IMR-90 (cell line): ENCODE measurements around the gene GDPD2. TPM values are rescaled to one million over a fixed set of nuclear protein-coding genes. Genes with fewer than 3 reads are reported as not detected.

Experiments
- ATAC-seq: fragments of 200-7000 bp; cut with Tn5 transposase; 2 replicates; pipeline ENCODE4 v1.9.1; 2020; ENCODE audit warnings: low read depth, mild to moderate bottlenecking, moderate library complexity
- BruUV-seq: library from RNA; stranded (reverse); fragments of 400-500 nt; replicated peaks from 2 replicates; lab custom pipeline; 2021; lab: Mats Ljungman, UMichigan
- CTCF ChIA-PET: fragments of 300-600 bp; formaldehyde crosslinking; extraction: SDS; loops from one replicate; lab custom pipeline; 2021; ENCODE audit warnings: antibody characterized with exemption; lab: Yijun Ruan, JAX
- POLR2A ChIA-PET: fragments of 300-600 bp; sonication (Branson Sonifier 250); formaldehyde crosslinking; loops from one replicate; lab custom pipeline; 2022; ENCODE audit warnings: antibody characterized with exemption; ENCODE audit not compliant: unreplicated experiment; lab: Charles Lee
- DNase-seq: peaks from one replicate; pipeline ENCODE4 v3.0.0; 2013
- H2AFZ ChIP-seq: replicated peaks from 2 replicates; pipeline ENCODE3; 2013; ENCODE audit warnings: low read length, mild to moderate bottlenecking; ENCODE audit not compliant: poor library complexity
- H2AK5ac ChIP-seq: 2 replicates; pipeline ENCODE4 v1.6.1; 2013; ENCODE audit warnings: low read depth, low read length, inconsistent platforms
- H2AK9ac ChIP-seq: replicated peaks from 2 replicates; pipeline ENCODE3; 2013; ENCODE audit warnings: mild to moderate bottlenecking, low read depth, low read length, moderate library complexity; ENCODE audit not compliant: poor library complexity
- H2BK120ac ChIP-seq: 2 replicates; pipeline ENCODE4 v1.6.1; 2013; ENCODE audit warnings: low read depth, low read length, inconsistent platforms
- H2BK15ac ChIP-seq: 3 replicates; pipeline ENCODE4 v1.6.1; 2013; ENCODE audit warnings: low read depth, low read length, inconsistent platforms
- H2BK20ac ChIP-seq: 2 replicates; pipeline ENCODE4 v1.6.1; 2013; ENCODE audit warnings: low read depth, mild to moderate bottlenecking, inconsistent platforms, low read length, moderate library complexity
- H2BK5ac ChIP-seq: 2 replicates; pipeline ENCODE4 v1.6.1; 2013; ENCODE audit warnings: mild to moderate bottlenecking, low read depth, low read length, inconsistent platforms; ENCODE audit not compliant: poor library complexity, severe bottlenecking
- H3K14ac ChIP-seq: replicated peaks from 2 replicates; pipeline ENCODE4 v1.6.1; 2013; ENCODE audit warnings: low read depth, low read length, inconsistent platforms
- H3K18ac ChIP-seq: 2 replicates; pipeline ENCODE4 v1.6.1; 2013; ENCODE audit warnings: low read depth, low read length, control low read depth
- H3K23ac ChIP-seq: 2 replicates; pipeline ENCODE4 v1.6.1; 2013; ENCODE audit warnings: low read depth, low read length, inconsistent platforms
- H3K27ac ChIP-seq: 2 replicates; pipeline ENCODE4 v1.5.1; 2013; ENCODE audit warnings: mild to moderate bottlenecking, control low read depth, low read length; ENCODE audit not compliant: insufficient read depth
- H3K27me3 ChIP-seq: 2 replicates; pipeline ENCODE4 v1.6.1; 2013; ENCODE audit warnings: low read length; ENCODE audit not compliant: control insufficient read depth, insufficient read depth
- H3K36me3 ChIP-seq: 2 replicates; pipeline ENCODE4 v1.6.1; 2013; ENCODE audit warnings: low read length, mixed read lengths; ENCODE audit not compliant: control insufficient read depth, insufficient read depth
- H3K4ac ChIP-seq: 2 replicates; pipeline ENCODE4 v1.6.1; 2013; ENCODE audit warnings: low read depth, low read length, inconsistent platforms
- H3K4me1 ChIP-seq: 2 replicates; pipeline ENCODE4 v1.6.1; 2013; ENCODE audit warnings: low read length, mixed read lengths; ENCODE audit not compliant: control insufficient read depth, insufficient read depth
- H3K4me2 ChIP-seq: 2 replicates; pipeline ENCODE4 v1.6.1; 2013; ENCODE audit warnings: low read depth, mild to moderate bottlenecking, control low read depth, low read length, moderate library complexity
- H3K4me3 ChIP-seq: 2 replicates; pipeline ENCODE4 v1.5.1; 2013; ENCODE audit warnings: low read depth, mild to moderate bottlenecking, control low read depth, low read length, moderate library complexity; ENCODE audit not compliant: insufficient read depth
- H3K56ac ChIP-seq: 2 replicates; pipeline ENCODE4 v1.6.1; 2013; ENCODE audit warnings: low read length, inconsistent platforms; ENCODE audit not compliant: insufficient read depth; ENCODE audit errors: extremely low read depth
- H3K79me1 ChIP-seq, 2 experiments: 2 replicates each; pipeline ENCODE4 v1.6.1; 2013; ENCODE audit warnings: low read length in 2 of 2, inconsistent platforms in 1 of 2, low read depth in 1 of 2
- H3K9ac ChIP-seq: 2 replicates; pipeline ENCODE4 v1.6.1; 2013; ENCODE audit warnings: low read depth, low read length, control low read depth
- H3K9me1 ChIP-seq: 2 replicates; pipeline ENCODE4 v1.6.1; 2013; ENCODE audit warnings: low read length, inconsistent platforms; ENCODE audit not compliant: insufficient read depth
- H3K9me3 ChIP-seq: 2 replicates; pipeline ENCODE4 v1.6.1; 2013; ENCODE audit warnings: low read length; ENCODE audit not compliant: control insufficient read depth, insufficient read depth
- H4K20me1 ChIP-seq: 2 replicates; pipeline ENCODE4 v1.6.1; 2013; ENCODE audit warnings: low read length, inconsistent platforms; ENCODE audit not compliant: insufficient read depth
- H4K5ac ChIP-seq: 2 replicates; pipeline ENCODE4 v1.6.1; 2013; ENCODE audit warnings: mild to moderate bottlenecking, low read depth, low read length, control low read depth
- H4K8ac ChIP-seq, 2 experiments: 2 replicates each; pipeline ENCODE4 v1.6.1; 2013; ENCODE audit warnings: low read depth in 2 of 2, low read length in 2 of 2, control low read depth in 1 of 2, inconsistent platforms in 1 of 2
- H4K91ac ChIP-seq: 2 replicates; pipeline ENCODE4 v1.6.1; 2013; ENCODE audit warnings: low read depth, low read length, inconsistent platforms; ENCODE audit not compliant: insufficient read depth
- BHLHE40 ChIP-seq: fragments of 150-350 bp; IDR thresholded peaks from 2 replicates; pipeline ENCODE4 v1.6.1; 2016; ENCODE audit warnings: mild to moderate bottlenecking, low read depth, low read length
- CEBPB ChIP-seq: IDR thresholded peaks from 2 replicates; pipeline ENCODE4 v1.6.1; 2012; ENCODE audit warnings: low read depth, low read length, improper control_type of control experiment
- CHD1 ChIP-seq: IDR thresholded peaks from 2 replicates; pipeline ENCODE4 v1.6.1; 2012; ENCODE audit warnings: low read depth, low read length, improper control_type of control experiment
- ELK1 ChIP-seq: fragments of 150-350 bp; IDR thresholded peaks from 2 replicates; pipeline ENCODE4 v1.6.1; 2016; ENCODE audit warnings: low read depth, mild to moderate bottlenecking, low read length, moderate library complexity, borderline replicate concordance
- MAFK ChIP-seq: IDR thresholded peaks from 2 replicates; pipeline ENCODE4 v1.6.1; 2012; ENCODE audit warnings: low read depth, low read length, improper control_type of control experiment
- MAZ ChIP-seq: IDR thresholded peaks from 2 replicates; pipeline ENCODE4 v1.6.1; 2012; ENCODE audit warnings: low read depth, mild to moderate bottlenecking, low read length, improper control_type of control experiment, moderate library complexity, borderline replicate concordance
- MXI1 ChIP-seq: IDR thresholded peaks from 2 replicates; pipeline ENCODE4 v1.6.1; 2012; ENCODE audit warnings: low read depth, mild to moderate bottlenecking, low read length, moderate library complexity, borderline replicate concordance
- NFE2L2 ChIP-seq: fragments of 150-350 bp; IDR thresholded peaks from 2 replicates; pipeline ENCODE4 v1.6.1; 2016; ENCODE audit warnings: low read depth, mild to moderate bottlenecking, low read length
- POLR2A ChIP-seq: IDR thresholded peaks from 2 replicates; pipeline ENCODE4 v1.6.1; 2012; ENCODE audit warnings: mild to moderate bottlenecking, low read depth, low read length
- RAD21 ChIP-seq: IDR thresholded peaks from 2 replicates; pipeline ENCODE4 v1.6.1; 2012; ENCODE audit warnings: low read length, improper control_type of control experiment
- RCOR1 ChIP-seq: IDR thresholded peaks from 2 replicates; pipeline ENCODE4 v1.6.1; 2012; ENCODE audit warnings: mild to moderate bottlenecking, low read length, improper control_type of control experiment; ENCODE audit not compliant: insufficient replicate concordance
- RFX5 ChIP-seq: IDR thresholded peaks from 2 replicates; pipeline ENCODE4 v1.8.0; 2012; ENCODE audit warnings: low read depth, mild to moderate bottlenecking, low read length, moderate library complexity
- SMC3 ChIP-seq: fragments of 150-350 bp; IDR thresholded peaks from 2 replicates; pipeline ENCODE4 v1.6.1; 2016; ENCODE audit warnings: low read depth, mild to moderate bottlenecking, antibody characterized with exemption, low read length, moderate library complexity
- WGBS, 2 experiments: methylation state at CpG; one replicate each; pipeline versions ENCODE4 v1.1.5 to v1.1.7; 2013; ENCODE audit warnings: missing lambda C conversion rate in 2 of 2; ENCODE audit not compliant: insufficient read length in 1 of 2; ENCODE audit errors: extremely low coverage in 2 of 2; 5-methylcytosine and 5-hydroxymethylcytosine counted together
- dilution Hi-C: fragments of 300-500 bp; cut with HindIII; formaldehyde crosslinking; loops from one replicate; pipeline ENCODE4 v1.14.3; 2018; ENCODE audit warnings: low sequenced_read_pairs; ENCODE audit not compliant: unreplicated experiment
- in situ Hi-C: fragments of 300-500 bp; cut with MboI; formaldehyde crosslinking; loops from 3 replicates; pipeline ENCODE4 v1.14.3; 2019; ENCODE audit warnings: low sequenced_read_pairs, inconsistent platforms, mixed read lengths
- intact Hi-C: fragments of 100-400 bp; cut with micrococcal nuclease; formaldehyde crosslinking; loops from 2 replicates; pipeline ENCODE4 v1.10.0; 2022
- polyA plus RNA-seq, 3 experiments: library from polyadenylated mRNA; depleted of rRNA; stranded (reverse); fragments of >200 nt; gene quantifications; 2 replicates each; pipeline ENCODE4 v1.2.3, GENCODE V29; 2012; ENCODE audit warnings: low replicate concordance in 1 of 3
- total RNA-seq: library from RNA; depleted of rRNA; stranded (reverse); fragments of >200 nt; gene quantifications from 2 replicates; pipeline ENCODE4 v1.2.3, GENCODE V29; 2012
- TF ChIP-seq, protein P1 (sequence below): fragments of 150-350 bp; IDR thresholded peaks from 2 replicates; pipeline ENCODE4 v1.6.1; 2017; ENCODE audit warnings: mild to moderate bottlenecking, antibody characterized with exemption, low read length, low read depth
- TF ChIP-seq, protein P2 (sequence below): conservative IDR thresholded peaks from 2 replicates; pipeline ENCODE4 v1.5.1; 2012; ENCODE audit warnings: mild to moderate bottlenecking, low read depth, low read length, improper control_type of control experiment

GDPD2 gene
- total and polyA plus RNA-seq, 2 of the 4 experiments (the other 2 are of a cell fraction) = not detected

DNA sequence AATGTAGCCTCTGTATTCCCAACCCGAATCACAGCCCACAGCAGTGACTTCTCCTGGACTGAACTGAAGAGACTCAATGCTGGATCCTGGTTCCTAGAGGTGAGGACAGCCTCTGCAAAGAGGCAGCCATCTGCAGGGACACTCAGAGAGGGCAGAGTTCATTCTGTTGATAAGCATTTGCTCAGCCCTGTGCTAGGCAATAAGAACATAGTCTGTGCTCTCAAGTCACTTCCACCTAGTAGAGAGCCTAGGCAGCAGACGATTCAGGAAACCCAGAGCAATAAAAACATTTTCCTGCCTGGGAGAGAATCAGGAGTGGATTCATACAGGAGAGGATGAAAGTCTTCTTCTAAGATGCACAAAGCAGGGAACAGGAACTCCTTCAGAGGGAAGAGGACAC lies 4.3 kb downstream of the GDPD2 start:
- 88% methylated on average over 1 of the region's 2 CpGs; no CpG with 5 or more reads in 1 of the 2 experiments for WGBS, 2 experiments

More for the DNA sequence above, 4.3 kb downstream of the GDPD2 start:
- Histone ChIP-seq H3K9me3 (no peaks in the 10 kb centered on the region), H4K5ac (no peak overlapping the region), H2AFZ (no peak overlapping the region), H3K9ac (no peak overlapping the region), H3K4me1 (no peaks in the 10 kb centered on the region), H4K20me1 (no peaks in the 10 kb centered on the region), H2AK9ac (no peak overlapping the region), H3K4ac (no peak overlapping the region), H3K56ac (no peak overlapping the region), H3K23ac (no peak overlapping the region), H3K27me3 (peaks cover 3% of the 10 kb centered on the region; the same call in 1 of the 2 replicates), H2BK15ac (no peak overlapping the region), H2BK120ac (no peak overlapping the region), H2BK5ac (no peak overlapping the region), H3K4me3 (no peak overlapping the region), H3K36me3 (no peaks in the 10 kb centered on the region), H3K27ac (no peak overlapping the region), H3K14ac (no peak overlapping the region), H4K91ac (no peak overlapping the region), H3K18ac (no peak overlapping the region), H4K8ac (no peak overlapping the region), H2BK20ac (no peak overlapping the region), H3K9me1 (no peaks in the 10 kb centered on the region), H3K4me2 (no peak overlapping the region), H2AK5ac (no peak overlapping the region), H3K79me1 (no peaks in the 10 kb centered on the region)
- dilution Hi-C loops (no loop called here), intact Hi-C loops (no loop called here), in situ Hi-C loops (no loop called here)
- CTCF ChIA-PET = no interaction called here
- ATAC-seq (no peak), DNase-seq (no peak)
- POLR2A ChIA-PET = no interaction called here
- TF ChIP-seq RCOR1 (no peak), NFE2L2 (no peak), RFX5 (no peak), CEBPB (no peak), POLR2A (no peak), MAFK (no peak), BHLHE40 (no peak), RAD21 (no peak), MAZ (no peak), SMC3 (no peak), ELK1 (no peak), MXI1 (no peak), CHD1 (no peak)
- TF ChIP-seq, protein P1, sequence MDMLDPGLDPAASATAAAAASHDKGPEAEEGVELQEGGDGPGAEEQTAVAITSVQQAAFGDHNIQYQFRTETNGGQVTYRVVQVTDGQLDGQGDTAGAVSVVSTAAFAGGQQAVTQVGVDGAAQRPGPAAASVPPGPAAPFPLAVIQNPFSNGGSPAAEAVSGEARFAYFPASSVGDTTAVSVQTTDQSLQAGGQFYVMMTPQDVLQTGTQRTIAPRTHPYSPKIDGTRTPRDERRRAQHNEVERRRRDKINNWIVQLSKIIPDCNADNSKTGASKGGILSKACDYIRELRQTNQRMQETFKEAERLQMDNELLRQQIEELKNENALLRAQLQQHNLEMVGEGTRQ = no peak
- TF ChIP-seq, protein P2, sequence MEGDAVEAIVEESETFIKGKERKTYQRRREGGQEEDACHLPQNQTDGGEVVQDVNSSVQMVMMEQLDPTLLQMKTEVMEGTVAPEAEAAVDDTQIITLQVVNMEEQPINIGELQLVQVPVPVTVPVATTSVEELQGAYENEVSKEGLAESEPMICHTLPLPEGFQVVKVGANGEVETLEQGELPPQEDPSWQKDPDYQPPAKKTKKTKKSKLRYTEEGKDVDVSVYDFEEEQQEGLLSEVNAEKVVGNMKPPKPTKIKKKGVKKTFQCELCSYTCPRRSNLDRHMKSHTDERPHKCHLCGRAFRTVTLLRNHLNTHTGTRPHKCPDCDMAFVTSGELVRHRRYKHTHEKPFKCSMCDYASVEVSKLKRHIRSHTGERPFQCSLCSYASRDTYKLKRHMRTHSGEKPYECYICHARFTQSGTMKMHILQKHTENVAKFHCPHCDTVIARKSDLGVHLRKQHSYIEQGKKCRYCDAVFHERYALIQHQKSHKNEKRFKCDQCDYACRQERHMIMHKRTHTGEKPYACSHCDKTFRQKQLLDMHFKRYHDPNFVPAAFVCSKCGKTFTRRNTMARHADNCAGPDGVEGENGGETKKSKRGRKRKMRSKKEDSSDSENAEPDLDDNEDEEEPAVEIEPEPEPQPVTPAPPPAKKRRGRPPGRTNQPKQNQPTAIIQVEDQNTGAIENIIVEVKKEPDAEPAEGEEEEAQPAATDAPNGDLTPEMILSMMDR = no peak
- BruUV-seq = no TSS peak
